K562 (cell line): ENCODE data around the gene MOCOS. TPM values are rescaled to one million over a fixed set of nuclear protein-coding genes. Genes with fewer than 3 reads are reported as not detected.

Source experiments
- ARNT ChIP-seq, 2 experiments: fragments of 450-650 bp; IDR thresholded peaks; 2 replicates each; pipeline ENCODE4 v1.6.1; 2016; ENCODE audit warnings: mild to moderate bottlenecking in 1 of 2
- CBFA2T2 ChIP-seq: fragments of 450-650 bp; conservative IDR thresholded peaks from 2 replicates; pipeline ENCODE4 v1.6.1; 2017; ENCODE audit warnings: mild to moderate bottlenecking
- CBX1 ChIP-seq: sonication (generic); IDR thresholded peaks from 2 replicates; pipeline ENCODE4 v1.6.1; 2016; ENCODE audit warnings: antibody characterized with exemption, low read depth, mild to moderate bottlenecking
- CCNT2 ChIP-seq: IDR thresholded peaks from 2 replicates; pipeline ENCODE4 v1.6.1; 2011; ENCODE audit warnings: borderline replicate concordance, low read depth, mild to moderate bottlenecking, moderate library complexity, mixed read lengths, low read length; ENCODE audit not compliant: insufficient read length; ENCODE audit errors: extremely low read depth
- EP300 ChIP-seq: IDR thresholded peaks from 2 replicates; pipeline ENCODE4 v1.6.1; 2012; ENCODE audit warnings: low read length, improper control_type of control experiment
- GABPB2 ChIP-seq: fragments of 250-450 bp; sonication (Bioruptor Pico); conservative IDR thresholded peaks from 2 replicates; pipeline ENCODE4 v1.5.1; 2021; ENCODE audit warnings: mild to moderate bottlenecking
- GTF2A2 ChIP-seq: IDR thresholded peaks from 2 replicates; pipeline ENCODE4 v1.6.1; 2016; ENCODE audit warnings: mild to moderate bottlenecking, missing genetic modification characterization, missing compliant biosample characterization
- HDAC2 ChIP-seq: fragments of 450-650 bp; IDR thresholded peaks from 2 replicates; pipeline ENCODE4 v1.6.1; 2016; ENCODE audit warnings: mild to moderate bottlenecking
- MTF1 ChIP-seq: fragments of 250-450 bp; sonication (Bioruptor Pico); IDR thresholded peaks from 2 replicates; pipeline ENCODE4 v1.9.0; 2021; ENCODE audit warnings: moderate library complexity, mild to moderate bottlenecking, inconsistent platforms, borderline replicate concordance
- PHB ChIP-seq: fragments of 250-450 bp; sonication (Bioruptor Pico); IDR thresholded peaks from 2 replicates; pipeline ENCODE4 v1.5.0; 2021
- RBM22 ChIP-seq: fragments of 200-400 bp; formaldehyde crosslinking; IDR thresholded peaks from 2 replicates; pipeline ENCODE4 v1.6.1; 2018; ENCODE audit warnings: low read length, low read depth; ENCODE audit not compliant: poor library complexity, severe bottlenecking
- RFX1 ChIP-seq: fragments of 450-650 bp; IDR thresholded peaks from 2 replicates; pipeline ENCODE4 v1.6.1; 2016; ENCODE audit warnings: mild to moderate bottlenecking, moderate library complexity
- RHOXF2B ChIP-seq: fragments of 250-450 bp; sonication (Bioruptor Pico); conservative IDR thresholded peaks from 2 replicates; pipeline ENCODE4 v1.5.1; 2021
- SMC3 ChIP-seq: conservative IDR thresholded peaks from 2 replicates; pipeline ENCODE4 v1.6.1; 2011; ENCODE audit warnings: low read depth, low read length, improper control_type of control experiment; ENCODE audit not compliant: insufficient read depth
- THRA ChIP-seq: fragments of 450-650 bp; IDR thresholded peaks from 2 replicates; pipeline ENCODE4 v1.6.1; 2017; ENCODE audit warnings: mild to moderate bottlenecking, moderate library complexity
- ZNF263 ChIP-seq: sonication (generic); formaldehyde crosslinking; IDR thresholded peaks from 2 replicates; pipeline ENCODE4 v1.8.0; 2022; ENCODE audit warnings: mild to moderate bottlenecking, missing genetic modification reagents, borderline replicate concordance
- polyA plus RNA-seq, 8 experiments: library from polyadenylated mRNA; depleted of rRNA in 4 of 8; stranded (reverse) in 5 of 8; unstranded in 3 of 8; fragments of >200 nt; fragmentation: Nextera tagmentation in 2 of 8; fragmentation: Illumina TruSeq in 1 of 8; extraction: Ambion mirVana in 2 of 8; extraction: Trizol in 1 of 8; gene quantifications; 2 replicates each; pipeline versions ENCODE4 v1.2.1 to v1.2.3, GENCODE V29; 2011 to 2014; ENCODE audit warnings: inconsistent platforms in 1 of 8, missing spikeins in 1 of 8
- total RNA-seq, 7 experiments: library from RNA; depleted of rRNA in 6 of 7; stranded (reverse); fragments of >200 nt in 6 of 7; fragmentation: Illumina TruSeq in 2 of 7; extraction: Trizol in 2 of 7; gene quantifications; 2 replicates each; pipeline versions ENCODE4 v1.2.1 to v1.2.3, GENCODE V29; 2011 to 2021; ENCODE audit warnings: low replicate concordance in 1 of 7
- TF ChIP-seq, protein P1 (sequence below), 2 experiments: fragments of 450-650 bp; formaldehyde crosslinking in 1 of 2; IDR thresholded peaks; 2 replicates each; pipeline versions ENCODE4 v1.4.0 to v1.6.1; 2014 to 2020; ENCODE audit warnings: mild to moderate bottlenecking in 2 of 2, borderline replicate concordance in 1 of 2, low read depth in 1 of 2
- TF ChIP-seq, protein P2 (sequence below): IDR thresholded peaks from 3 replicates; pipeline ENCODE4 v1.6.1; 2011; ENCODE audit warnings: borderline replicate concordance, mild to moderate bottlenecking, moderate library complexity; ENCODE audit not compliant: insufficient read length; ENCODE audit errors: extremely low read depth

Gene MOCOS
- total and polyA plus RNA-seq, 9 of the 15 experiments (the other 6 are each of a cell fraction or from before 2014, with no cell fraction given): 4.5 to 12.4 (median 9.1) TPM

DNA sequence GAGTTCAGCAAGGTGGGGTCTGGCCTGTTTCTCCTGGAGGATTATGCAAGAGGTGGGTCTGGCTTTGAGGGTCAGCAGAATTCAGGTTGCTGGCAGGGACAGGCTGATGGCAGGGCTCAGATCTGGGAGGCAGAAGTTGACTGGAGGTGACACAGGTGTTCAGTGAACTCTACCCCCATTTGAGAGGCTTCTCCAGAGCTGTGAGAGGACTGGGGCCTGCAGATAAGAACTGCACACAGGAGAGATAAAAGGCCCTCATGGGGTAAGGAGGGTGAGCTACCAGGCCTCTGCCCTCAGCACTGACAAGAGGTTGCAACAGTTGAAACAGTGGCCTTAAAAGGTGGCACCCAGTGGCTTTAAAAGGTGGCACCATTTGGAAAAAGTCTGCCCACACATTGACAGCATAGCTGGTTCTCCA is 13.1 kb downstream of the MOCOS start (continued):
- peak; percentile 93 for TF ChIP-seq EP300
- TF ChIP-seq HDAC2: peak; percentile 66
- TF ChIP-seq CCNT2: peak; percentile 88
- no peak for TF ChIP-seq RFX1
- TF ChIP-seq ZNF263 (CRISPR knock-in tag): no peak
- no peak for TF ChIP-seq GTF2A2
- no peak for TF ChIP-seq ARNT (IDR thresholded peaks at IDR 0.05)
- TF ChIP-seq, protein P1, sequence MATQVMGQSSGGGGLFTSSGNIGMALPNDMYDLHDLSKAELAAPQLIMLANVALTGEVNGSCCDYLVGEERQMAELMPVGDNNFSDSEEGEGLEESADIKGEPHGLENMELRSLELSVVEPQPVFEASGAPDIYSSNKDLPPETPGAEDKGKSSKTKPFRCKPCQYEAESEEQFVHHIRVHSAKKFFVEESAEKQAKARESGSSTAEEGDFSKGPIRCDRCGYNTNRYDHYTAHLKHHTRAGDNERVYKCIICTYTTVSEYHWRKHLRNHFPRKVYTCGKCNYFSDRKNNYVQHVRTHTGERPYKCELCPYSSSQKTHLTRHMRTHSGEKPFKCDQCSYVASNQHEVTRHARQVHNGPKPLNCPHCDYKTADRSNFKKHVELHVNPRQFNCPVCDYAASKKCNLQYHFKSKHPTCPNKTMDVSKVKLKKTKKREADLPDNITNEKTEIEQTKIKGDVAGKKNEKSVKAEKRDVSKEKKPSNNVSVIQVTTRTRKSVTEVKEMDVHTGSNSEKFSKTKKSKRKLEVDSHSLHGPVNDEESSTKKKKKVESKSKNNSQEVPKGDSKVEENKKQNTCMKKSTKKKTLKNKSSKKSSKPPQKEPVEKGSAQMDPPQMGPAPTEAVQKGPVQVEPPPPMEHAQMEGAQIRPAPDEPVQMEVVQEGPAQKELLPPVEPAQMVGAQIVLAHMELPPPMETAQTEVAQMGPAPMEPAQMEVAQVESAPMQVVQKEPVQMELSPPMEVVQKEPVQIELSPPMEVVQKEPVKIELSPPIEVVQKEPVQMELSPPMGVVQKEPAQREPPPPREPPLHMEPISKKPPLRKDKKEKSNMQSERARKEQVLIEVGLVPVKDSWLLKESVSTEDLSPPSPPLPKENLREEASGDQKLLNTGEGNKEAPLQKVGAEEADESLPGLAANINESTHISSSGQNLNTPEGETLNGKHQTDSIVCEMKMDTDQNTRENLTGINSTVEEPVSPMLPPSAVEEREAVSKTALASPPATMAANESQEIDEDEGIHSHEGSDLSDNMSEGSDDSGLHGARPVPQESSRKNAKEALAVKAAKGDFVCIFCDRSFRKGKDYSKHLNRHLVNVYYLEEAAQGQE (IDR thresholded peaks at IDR 0.05; ENCODE audit: borderline replicate concordance): peak; percentile 8; the same call in 1 of the 2 replicates
- TF ChIP-seq, protein P1 (CRISPR knock-in tag; IDR thresholded peaks at IDR 0.05; ENCODE audit: low read depth): no peak
- no peak for TF ChIP-seq RHOXF2B (CRISPR knock-in tag)
- TF ChIP-seq RBM22: no peak
- no peak for TF ChIP-seq GABPB2 (CRISPR knock-in tag)
- TF ChIP-seq CBX1: no peak
- no peak for TF ChIP-seq SMC3
- TF ChIP-seq MTF1: no peak
- TF ChIP-seq PHB: no peak
- TF ChIP-seq THRA: peak; percentile 54
- TF ChIP-seq, protein P2, sequence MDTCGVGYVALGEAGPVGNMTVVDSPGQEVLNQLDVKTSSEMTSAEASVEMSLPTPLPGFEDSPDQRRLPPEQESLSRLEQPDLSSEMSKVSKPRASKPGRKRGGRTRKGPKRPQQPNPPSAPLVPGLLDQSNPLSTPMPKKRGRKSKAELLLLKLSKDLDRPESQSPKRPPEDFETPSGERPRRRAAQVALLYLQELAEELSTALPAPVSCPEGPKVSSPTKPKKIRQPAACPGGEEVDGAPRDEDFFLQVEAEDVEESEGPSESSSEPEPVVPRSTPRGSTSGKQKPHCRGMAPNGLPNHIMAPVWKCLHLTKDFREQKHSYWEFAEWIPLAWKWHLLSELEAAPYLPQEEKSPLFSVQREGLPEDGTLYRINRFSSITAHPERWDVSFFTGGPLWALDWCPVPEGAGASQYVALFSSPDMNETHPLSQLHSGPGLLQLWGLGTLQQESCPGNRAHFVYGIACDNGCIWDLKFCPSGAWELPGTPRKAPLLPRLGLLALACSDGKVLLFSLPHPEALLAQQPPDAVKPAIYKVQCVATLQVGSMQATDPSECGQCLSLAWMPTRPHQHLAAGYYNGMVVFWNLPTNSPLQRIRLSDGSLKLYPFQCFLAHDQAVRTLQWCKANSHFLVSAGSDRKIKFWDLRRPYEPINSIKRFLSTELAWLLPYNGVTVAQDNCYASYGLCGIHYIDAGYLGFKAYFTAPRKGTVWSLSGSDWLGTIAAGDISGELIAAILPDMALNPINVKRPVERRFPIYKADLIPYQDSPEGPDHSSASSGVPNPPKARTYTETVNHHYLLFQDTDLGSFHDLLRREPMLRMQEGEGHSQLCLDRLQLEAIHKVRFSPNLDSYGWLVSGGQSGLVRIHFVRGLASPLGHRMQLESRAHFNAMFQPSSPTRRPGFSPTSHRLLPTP: no peak
- TF ChIP-seq CBFA2T2: peak; percentile 96
